Mesenchymal stem cell (in vitro differentiated cells and primary cell): ENCODE results near the gene ADPRS.
A peak's percentile ranks its signal among the peaks of the same experiment; 100 is the strongest.

Experiments
- DNase-seq: peaks from one replicate; pipeline ENCODE4 v3.0.0-alpha.2; 2013
- H2AFZ ChIP-seq: one replicate; pipeline ENCODE4 v1.6.1; 2013; ENCODE audit warnings: low read depth, mild to moderate bottlenecking, control low read depth, inconsistent platforms, low read length, moderate library complexity
- H2AK5ac ChIP-seq: 2 replicates; pipeline ENCODE4 v1.6.1; 2013; ENCODE audit warnings: low read length, moderate library complexity, mild to moderate bottlenecking, inconsistent platforms; ENCODE audit not compliant: severe bottlenecking
- H2BK120ac ChIP-seq: one replicate; pipeline ENCODE4 v1.6.1; 2013; ENCODE audit warnings: low read depth, mild to moderate bottlenecking, inconsistent platforms, low read length, moderate library complexity
- H2BK12ac ChIP-seq, 2 experiments: one replicate each; pipeline ENCODE4 v1.6.1; 2013; ENCODE audit warnings: inconsistent platforms in 2 of 2, low read length in 2 of 2, mild to moderate bottlenecking in 2 of 2, moderate library complexity in 2 of 2, control low read depth in 1 of 2
- H2BK15ac ChIP-seq: one replicate; pipeline ENCODE4 v1.6.1; 2013; ENCODE audit warnings: mild to moderate bottlenecking, low read depth, inconsistent platforms; ENCODE audit not compliant: poor library complexity, severe bottlenecking
- H2BK5ac ChIP-seq: 2 replicates; pipeline ENCODE4 v1.6.1; 2013; ENCODE audit warnings: low read depth, mild to moderate bottlenecking, low read length, control low read depth, inconsistent platforms; ENCODE audit not compliant: poor library complexity, severe bottlenecking
- H3K14ac ChIP-seq, 2 experiments: one replicate each; pipeline ENCODE4 v1.6.1; 2013; ENCODE audit warnings: inconsistent platforms in 2 of 2, low read length in 2 of 2, control low read depth in 1 of 2, mild to moderate bottlenecking in 1 of 2, moderate library complexity in 1 of 2
- H3K18ac ChIP-seq, 2 experiments: one replicate each; pipeline ENCODE4 v1.6.1; 2013; ENCODE audit warnings: inconsistent platforms in 2 of 2, low read length in 2 of 2, control low read depth in 1 of 2, low read depth in 1 of 2, mild to moderate bottlenecking in 1 of 2
- H3K23ac ChIP-seq, 2 experiments: one replicate each; pipeline ENCODE4 v1.6.1; 2013; ENCODE audit warnings: inconsistent platforms in 2 of 2, low read length in 2 of 2, mild to moderate bottlenecking in 2 of 2, moderate library complexity in 2 of 2, control low read depth in 1 of 2
- H3K27ac ChIP-seq: 2 replicates; pipeline ENCODE4 v1.5.1; 2013; ENCODE audit warnings: mild to moderate bottlenecking, moderate library complexity, low read length, control low read depth, inconsistent platforms; ENCODE audit not compliant: poor library complexity, severe bottlenecking
- H3K27me3 ChIP-seq, 2 experiments: 2 replicates each; pipeline versions ENCODE4 v1.6.1 to v1.7.0; 2013; ENCODE audit warnings: low read length in 2 of 2, mild to moderate bottlenecking in 2 of 2, moderate library complexity in 2 of 2, control low read depth in 1 of 2, inconsistent platforms in 1 of 2; ENCODE audit not compliant: control insufficient read depth in 1 of 2, insufficient read depth in 1 of 2
- H3K36me3 ChIP-seq, 2 experiments: 2 replicates each; pipeline versions ENCODE4 v1.6.1 to v1.7.0; 2013; ENCODE audit warnings: low read length in 2 of 2, control low read depth in 1 of 2, inconsistent platforms in 1 of 2, low read depth in 1 of 2, mild to moderate bottlenecking in 1 of 2; ENCODE audit not compliant: insufficient read depth in 2 of 2, control insufficient read depth in 1 of 2
- H3K4ac ChIP-seq, 2 experiments: one replicate each; pipeline ENCODE4 v1.6.1; 2013; ENCODE audit warnings: inconsistent platforms in 2 of 2, low read length in 2 of 2, mild to moderate bottlenecking in 2 of 2, moderate library complexity in 2 of 2, control low read depth in 1 of 2, low read depth in 1 of 2
- H3K4me1 ChIP-seq: 2 replicates; pipeline ENCODE4 v1.6.1; 2013; ENCODE audit warnings: low read depth, low read length, control low read depth; ENCODE audit not compliant: control insufficient read depth, insufficient read depth
- H3K4me2 ChIP-seq: 2 replicates; pipeline ENCODE4 v1.6.1; 2013; ENCODE audit warnings: low read length, mild to moderate bottlenecking, inconsistent platforms; ENCODE audit not compliant: poor library complexity, severe bottlenecking
- H3K4me3 ChIP-seq, 2 experiments: 2 replicates each; pipeline versions ENCODE4 v1.5.1 to v1.7.0; 2013; ENCODE audit warnings: low read length in 2 of 2, mild to moderate bottlenecking in 2 of 2, control low read depth in 1 of 2, low read depth in 1 of 2; ENCODE audit not compliant: insufficient read depth in 1 of 2
- H3K79me1 ChIP-seq: replicated peaks from 2 replicates; pipeline ENCODE4 v1.6.1; 2013; ENCODE audit warnings: mild to moderate bottlenecking, control low read depth, low read length, inconsistent platforms; ENCODE audit not compliant: poor library complexity, severe bottlenecking
- H3K9ac ChIP-seq: 2 replicates; pipeline ENCODE4 v1.7.0; 2013; ENCODE audit warnings: mild to moderate bottlenecking, low read length, moderate library complexity
- H3K9me3 ChIP-seq: 2 replicates; pipeline ENCODE4 v1.7.0; 2013; ENCODE audit warnings: mild to moderate bottlenecking, low read length; ENCODE audit not compliant: control insufficient read depth
- H4K8ac ChIP-seq: one replicate; pipeline ENCODE4 v1.6.1; 2013; ENCODE audit warnings: inconsistent platforms, mild to moderate bottlenecking, low read length, moderate library complexity
- H4K91ac ChIP-seq: one replicate; pipeline ENCODE4 v1.6.1; 2013; ENCODE audit warnings: mild to moderate bottlenecking, low read length, inconsistent platforms
- WGBS: methylation state at CpG from one replicate; pipeline ENCODE4 v1.1.7; 2013; ENCODE audit warnings: mixed read lengths; 5-methylcytosine and 5-hydroxymethylcytosine counted together

Gene ADPRS

DNA sequence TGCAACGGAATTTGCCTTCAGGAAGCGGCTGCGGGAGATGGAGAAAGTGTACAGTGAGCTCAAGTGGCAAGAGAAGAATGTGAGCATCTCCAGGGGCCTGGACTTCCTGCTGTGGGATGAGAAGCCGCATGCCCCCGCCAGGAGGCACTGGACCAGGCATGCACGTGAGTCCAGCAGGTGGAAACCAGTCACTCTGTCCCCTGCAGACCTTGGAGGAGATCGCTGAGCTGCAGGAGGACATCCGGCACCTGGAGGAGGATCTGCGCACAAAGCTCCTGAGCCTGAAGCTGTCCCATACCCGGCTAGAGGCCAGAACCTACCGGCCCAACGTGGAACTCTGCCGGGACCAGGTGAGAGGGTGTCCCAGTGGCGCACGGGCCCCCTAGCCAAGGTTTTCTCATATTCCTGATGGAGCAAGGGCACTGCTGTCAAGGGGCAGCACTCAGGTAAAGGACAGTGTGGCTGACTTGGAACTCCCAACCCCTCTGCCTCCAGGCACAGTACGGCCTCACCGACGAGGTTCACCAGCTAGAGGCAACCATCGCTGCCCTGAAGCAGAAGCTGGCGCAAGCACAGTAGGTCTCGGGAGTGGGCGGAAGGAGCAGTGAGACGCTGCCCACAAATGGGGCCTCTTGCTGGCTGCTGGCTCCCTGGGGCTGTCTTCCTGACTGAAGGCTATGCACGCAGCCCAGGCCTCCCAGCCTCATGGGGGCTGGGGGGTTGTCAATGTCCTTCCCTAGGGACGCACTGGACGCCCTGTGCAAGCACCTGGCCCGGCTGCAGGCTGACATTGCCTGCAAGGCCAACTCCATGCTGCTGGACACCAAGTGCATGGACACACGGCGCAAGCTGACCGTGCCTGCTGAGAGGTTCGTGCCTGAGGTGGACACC, 1.2 kb upstream of the ADPRS start:
- H3K27ac ChIP-seq: no peak overlapping the region
- H3K4me2 ChIP-seq: no peak overlapping the region
- H3K23ac ChIP-seq: no peak overlapping the region
- peaks cover 0 to 17% of the 10 kb centered on the region in 2 experiments for H3K27me3 ChIP-seq
- no peak overlapping the region for H2BK15ac ChIP-seq
- no peaks in the 10 kb centered on the region for H3K9me3 ChIP-seq
- H2BK120ac ChIP-seq: no peak overlapping the region
- no peak overlapping the region for H2BK12ac ChIP-seq
- H4K8ac ChIP-seq: no peak overlapping the region
- H3K14ac ChIP-seq: no peak overlapping the region
- no peak overlapping the region for H3K9ac ChIP-seq
- no peak for DNase-seq
- no peak overlapping the region for H3K4ac ChIP-seq
- no peak overlapping the region for H2AK5ac ChIP-seq
- H3K18ac ChIP-seq: no peak overlapping the region
- no peak overlapping the region for H3K4me3 ChIP-seq
- H3K4me1 ChIP-seq: peaks cover 35% of the 10 kb centered on the region
- no peak overlapping the region for H4K91ac ChIP-seq
- peaks cover 15% of the 10 kb centered on the region for H3K79me1 ChIP-seq
- WGBS: 92% methylated on average over 31 of the region's 31 CpGs
- H3K36me3 ChIP-seq: peaks cover 17 to 18% of the 10 kb centered on the region in 2 experiments
- no peak overlapping the region for H2BK5ac ChIP-seq
- H2AFZ ChIP-seq: peak overlapping the region; percentile 99

DNA sequence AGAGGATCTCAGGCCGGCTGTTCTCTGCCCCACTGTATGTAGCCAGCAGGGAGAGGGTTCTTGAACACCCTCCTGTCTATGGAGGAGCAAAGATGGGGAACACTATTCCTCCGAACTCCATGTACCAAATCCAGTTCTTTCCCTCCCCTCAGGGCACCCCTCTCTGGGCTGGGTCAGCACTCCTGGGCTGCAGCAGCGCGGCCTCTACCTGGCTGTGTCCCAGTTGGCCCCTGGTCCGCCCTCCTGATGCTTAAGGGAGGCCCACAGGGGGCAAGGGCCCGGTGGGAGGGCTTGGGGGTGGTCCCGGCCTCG, 471 bp upstream of the ADPRS start:
- peak overlapping the region; percentile 53 for H4K91ac ChIP-seq
- peaks cover 35% of the 10 kb centered on the region for H3K4me1 ChIP-seq
- H3K23ac ChIP-seq: no peak overlapping the region
- H2BK5ac ChIP-seq: no peak overlapping the region
- H3K9me3 ChIP-seq: no peaks in the 10 kb centered on the region
- H3K4me2 ChIP-seq: peak overlapping the region; percentile 67
- peaks cover 0 to 16% of the 10 kb centered on the region in 2 experiments for H3K27me3 ChIP-seq
- H3K18ac ChIP-seq: peak overlapping the region in 1 of 2 experiments; percentile 83
- H3K9ac ChIP-seq: peak overlapping the region; percentile 97
- peak overlapping the region; percentile 99 for H2AFZ ChIP-seq
- no peak overlapping the region for H2BK120ac ChIP-seq
- H2BK15ac ChIP-seq: no peak overlapping the region
- peaks cover 25 to 26% of the 10 kb centered on the region in 2 experiments for H3K36me3 ChIP-seq
- H4K8ac ChIP-seq: peak overlapping the region; percentile 93
- H3K27ac ChIP-seq: no peak overlapping the region
- peak overlapping the region in 1 of 2 experiments; percentile 29 for H2BK12ac ChIP-seq
- peaks cover 18% of the 10 kb centered on the region for H3K79me1 ChIP-seq
- H3K4ac ChIP-seq: peak overlapping the region in 1 of 2 experiments; percentile 71
- H3K4me3 ChIP-seq: peak overlapping the region; percentile 47 to 97
- H3K14ac ChIP-seq: no peak overlapping the region
- no peak overlapping the region for H2AK5ac ChIP-seq
- DNase-seq: no peak
- 65% methylated on average over 8 of the region's 8 CpGs for WGBS

DNA sequence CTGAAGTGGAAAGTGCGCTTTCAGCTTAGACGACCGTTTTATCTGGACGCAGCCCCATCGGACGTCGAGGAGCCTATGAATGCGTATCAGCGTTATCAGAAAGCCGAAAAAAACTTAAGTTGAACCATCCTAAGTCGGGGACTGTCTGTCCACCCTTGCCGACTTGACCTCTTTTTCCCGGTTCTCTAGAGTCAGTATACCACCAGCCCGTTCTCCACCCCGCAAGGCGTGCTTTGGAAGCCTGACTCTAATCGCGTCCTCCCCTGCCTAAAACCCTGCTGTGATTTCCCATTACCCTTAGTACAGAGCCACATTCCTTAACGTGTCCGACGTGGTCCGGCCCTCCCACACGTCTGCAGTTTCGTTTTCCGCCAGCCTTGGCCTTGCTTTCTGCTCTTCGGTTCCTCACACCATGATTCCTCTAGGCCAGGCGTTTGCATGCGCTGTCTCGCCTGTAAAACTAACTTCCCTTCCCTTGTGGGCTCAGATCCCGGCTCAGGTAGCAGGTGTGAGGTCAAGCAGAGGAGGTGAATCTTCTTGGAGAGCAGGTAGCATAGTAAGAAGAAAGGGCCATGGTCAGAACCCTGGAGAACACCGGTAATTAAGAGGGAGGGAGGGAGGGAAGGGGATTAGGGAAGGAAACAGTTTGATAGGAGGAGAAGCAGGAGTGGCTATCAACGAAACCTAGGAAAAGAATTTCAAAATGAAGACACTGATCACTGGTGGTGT, 865 bp downstream of the ADPRS start:
- 17% methylated on average over 32 of the region's 32 CpGs for WGBS
- H3K4ac ChIP-seq: peak overlapping the region in 1 of 2 experiments; percentile 76
- no peak overlapping the region for H3K23ac ChIP-seq

DNA sequence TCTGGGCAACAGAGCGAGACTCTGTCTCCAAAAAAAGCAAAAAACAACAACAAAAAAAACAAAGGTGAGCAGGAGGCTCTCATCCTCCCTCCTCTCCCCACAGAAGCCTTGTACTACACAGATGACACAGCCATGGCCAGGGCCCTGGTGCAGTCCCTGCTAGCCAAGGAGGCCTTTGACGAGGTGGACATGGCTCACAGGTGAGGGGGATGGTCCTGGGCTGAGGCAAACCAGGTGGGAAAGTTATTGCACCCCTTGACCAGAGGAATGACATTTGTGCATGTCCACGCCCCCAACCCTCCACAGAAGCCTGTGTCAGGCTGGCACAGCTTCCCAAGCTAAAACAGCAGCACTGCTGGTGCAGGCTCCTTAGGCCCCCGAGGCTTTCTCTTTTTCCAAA, 2.4 kb downstream of the ADPRS start:
- 100% methylated on average over 4 of the region's 4 CpGs for WGBS
- Histone ChIP-seq H3K79me1 (peaks cover 28% of the 10 kb centered on the region), H2AFZ (no peak overlapping the region)

More for the DNA sequence above, 865 bp downstream of the ADPRS start:
- Histone ChIP-seq H2BK5ac (peak overlapping the region; percentile 22), H4K8ac (peak overlapping the region; percentile 92), H3K4me1 (peaks cover 35% of the 10 kb centered on the region), H2BK12ac (no peak overlapping the region), H3K36me3 (peaks cover 38% of the 10 kb centered on the region in 2 experiments), H3K27ac (peak overlapping the region; percentile 69), H3K79me1 (peaks cover 26% of the 10 kb centered on the region), H2AFZ (peak overlapping the region; percentile 96), H3K4me3 (peak overlapping the region; percentile 94 to 97), H2AK5ac (no peak overlapping the region), H3K9me3 (no peaks in the 10 kb centered on the region), H3K14ac (no peak overlapping the region), H3K27me3 (peaks cover 0 to 7% of the 10 kb centered on the region in 2 experiments), H3K9ac (peak overlapping the region; percentile 97), H4K91ac (peak overlapping the region; percentile 71), H2BK120ac (no peak overlapping the region), H2BK15ac (no peak overlapping the region), H3K4me2 (peak overlapping the region; percentile 85), H3K18ac (peak overlapping the region; percentile 84 to 96)
- DNase-seq: peak; percentile 85

More for the DNA sequence above, 2.4 kb downstream of the ADPRS start:
- H4K8ac ChIP-seq: no peak overlapping the region
- DNase-seq: no peak
- H3K27ac ChIP-seq: no peak overlapping the region
- H3K4ac ChIP-seq: no peak overlapping the region
- H2BK15ac ChIP-seq: no peak overlapping the region
- H3K27me3 ChIP-seq: no peaks in the 10 kb centered on the region
- H3K23ac ChIP-seq: no peak overlapping the region
- H3K4me2 ChIP-seq: no peak overlapping the region
- no peak overlapping the region for H3K18ac ChIP-seq
- no peaks in the 10 kb centered on the region for H3K9me3 ChIP-seq
- H2BK12ac ChIP-seq: no peak overlapping the region
- peak overlapping the region; percentile 6 for H2AK5ac ChIP-seq
- H4K91ac ChIP-seq: no peak overlapping the region
- no peak overlapping the region for H3K14ac ChIP-seq
- peaks cover 35% of the 10 kb centered on the region for H3K4me1 ChIP-seq
- peaks cover 50 to 51% of the 10 kb centered on the region in 2 experiments for H3K36me3 ChIP-seq
- H2BK120ac ChIP-seq: no peak overlapping the region
- H3K4me3 ChIP-seq: no peak overlapping the region
- H3K9ac ChIP-seq: no peak overlapping the region
- H2BK5ac ChIP-seq: no peak overlapping the region
